ENCODE measurements around the gene NONO.
A peak's percentile ranks its signal among the peaks of the same experiment; 100 is the strongest.
"Not testable (repeated sequence)": the region's sequence is repeated elsewhere in the genome, so short reads cannot be mapped to it uniquely, and the experiment has no call there.

Gene NONO

GRCh38 chrX:71302461-71303213, 19.2 kb downstream of the NONO start:
- Mint-ChIP-seq H3K4me3 (no peak overlapping the region), H3K36me3 (peaks cover 49% of the 10 kb centered on the region), H3K27ac (peak overlapping the region; percentile 90), H3K9me3 (no peaks in the 10 kb centered on the region), H3K4me1 (peaks cover 24% of the 10 kb centered on the region)
- no peak for DNase-seq (ENCODE audit: low spot score in 2 of 2)
- ATAC-seq: peak; percentile 62

GRCh38 chrX:71304561-71304960, 21.1 kb downstream of the NONO start:
- peaks cover 24% of the 10 kb centered on the region for H3K4me1 Mint-ChIP-seq
- no peak overlapping the region for H3K4me3 Mint-ChIP-seq
- ATAC-seq (no peak), DNase-seq (ENCODE audit: low spot score in 2 of 2) (no peak)
- peak overlapping the region; percentile 64 for H3K27ac Mint-ChIP-seq
- H3K36me3 Mint-ChIP-seq: peaks cover 34% of the 10 kb centered on the region
- no peaks in the 10 kb centered on the region for H3K9me3 Mint-ChIP-seq

GRCh38 chrX:71315917-71316316, 32.5 kb downstream of the NONO start:
- H3K9me3 Mint-ChIP-seq: no peaks in the 10 kb centered on the region
- H3K4me1 Mint-ChIP-seq: no peaks in the 10 kb centered on the region
- DNase-seq (ENCODE audit: low spot score in 2 of 2) (no peak), ATAC-seq (no peak)
- H3K36me3 Mint-ChIP-seq: peaks cover 21% of the 10 kb centered on the region
- no peak overlapping the region for H3K27ac Mint-ChIP-seq
- no peak overlapping the region for H3K4me3 Mint-ChIP-seq

- DNase-seq (ENCODE audit: low spot score in 2 of 2); ATAC-seq; H3K4me3 Mint-ChIP-seq; H3K27ac Mint-ChIP-seq; H3K9me3 Mint-ChIP-seq; H3K4me1 Mint-ChIP-seq: not testable (repeated sequence)
- peaks cover 19% of the 10 kb centered on the region for H3K36me3 Mint-ChIP-seq
Observed at GRCh38 chrX:71316959-71317358, 33.5 kb downstream of the NONO start.

GRCh38 chrX:71320126-71320525, 36.7 kb downstream of the NONO start:
- DNase-seq (ENCODE audit: low spot score in 2 of 2) (no peak), ATAC-seq (no peak)
- no peak overlapping the region for H3K4me3 Mint-ChIP-seq
- no peaks in the 10 kb centered on the region for H3K4me1 Mint-ChIP-seq
- peaks cover 17% of the 10 kb centered on the region for H3K36me3 Mint-ChIP-seq
- no peaks in the 10 kb centered on the region for H3K9me3 Mint-ChIP-seq
- H3K27ac Mint-ChIP-seq: no peak overlapping the region

- ATAC-seq: no peak
- DNase-seq (ENCODE audit: low spot score in 2 of 2): no peak
- peaks cover 7% of the 10 kb centered on the region for H3K36me3 Mint-ChIP-seq
- no peaks in the 10 kb centered on the region for H3K4me1 Mint-ChIP-seq
- H3K27ac Mint-ChIP-seq: no peak overlapping the region
- no peaks in the 10 kb centered on the region for H3K9me3 Mint-ChIP-seq
- H3K4me3 Mint-ChIP-seq: no peak overlapping the region
Observed at GRCh38 chrX:71321731-71322130, 38.3 kb downstream of the NONO start.

- H3K9me3 Mint-ChIP-seq; H3K4me3 Mint-ChIP-seq; H3K36me3 Mint-ChIP-seq; DNase-seq (ENCODE audit: low spot score in 2 of 2); H3K27ac Mint-ChIP-seq; ATAC-seq; H3K4me1 Mint-ChIP-seq: not testable (repeated sequence)
Observed at GRCh38 chrX:71324452-71324851, 41.0 kb downstream of the NONO start.

- Mint-ChIP-seq H3K9me3 (no peaks in the 10 kb centered on the region), H3K27ac (no peak overlapping the region), H3K36me3 (peaks cover 7% of the 10 kb centered on the region), H3K4me1 (no peaks in the 10 kb centered on the region), H3K4me3 (no peak overlapping the region)
- ATAC-seq (no peak), DNase-seq (ENCODE audit: low spot score in 2 of 2) (no peak)
Observed at GRCh38 chrX:71326394-71326793, 43.0 kb downstream of the NONO start.

GRCh38 chrX:71349151-71349665, 65.8 kb downstream of the NONO start:
- not testable (repeated sequence) for DNase-seq (ENCODE audit: low spot score in 2 of 2); H3K4me3 Mint-ChIP-seq; ATAC-seq; H3K4me1 Mint-ChIP-seq; H3K27ac Mint-ChIP-seq; H3K9me3 Mint-ChIP-seq; H3K36me3 Mint-ChIP-seq

- H3K4me1 Mint-ChIP-seq; DNase-seq (ENCODE audit: low spot score in 2 of 2); H3K27ac Mint-ChIP-seq; H3K36me3 Mint-ChIP-seq; H3K4me3 Mint-ChIP-seq; ATAC-seq; H3K9me3 Mint-ChIP-seq: not testable (repeated sequence)
Observed at GRCh38 chrX:71349867-71350266, 66.4 kb downstream of the NONO start.

All from stimulated activated effector memory CD8-positive, alpha-beta T cell treated with anti-CD3 and anti-CD28 coated beads, Interleukin-12 subunit alpha, Interleukin-12 subunit beta, amount 100 ng/mL, for 72 hours (primary cell).